H7 (cell line): ENCODE measurements around the gene HSD17B8. TPM values are rescaled to one million over a fixed set of nuclear protein-coding genes. Genes with fewer than 3 reads are reported as not detected.
"Not testable (repeated sequence)": the region's sequence is repeated elsewhere in the genome, so short reads cannot be mapped to it uniquely, and the experiment has no call there.

Source experiments
- DNase-seq: peaks from one replicate; pipeline ENCODE4 v3.0.0; 2012
- H3K27me3 ChIP-seq: 2 replicates; pipeline ENCODE4 v1.6.0; 2011; ENCODE audit warnings: mild to moderate bottlenecking, low read length; ENCODE audit not compliant: control insufficient read depth, insufficient read depth
- H3K36me3 ChIP-seq: replicated peaks from 2 replicates; pipeline ENCODE4 v1.5.1; 2011; ENCODE audit warnings: low read length; ENCODE audit not compliant: control insufficient read depth, insufficient read depth
- H3K4me3 ChIP-seq: 2 replicates; pipeline ENCODE4 v1.5.1; 2011; ENCODE audit warnings: low read depth, mild to moderate bottlenecking, control low read depth, low read length, moderate library complexity; ENCODE audit not compliant: insufficient read depth
- total RNA-seq: library from RNA; depleted of rRNA; stranded (reverse); fragments of >200 nt; shearing (Covaris generic); gene quantifications from 2 replicates; pipeline ENCODE4 v1.2.3, GENCODE V29; 2014

The HSD17B8 gene
- total RNA-seq, 1 experiment from 2014 or later: 14.7 TPM

DNA sequence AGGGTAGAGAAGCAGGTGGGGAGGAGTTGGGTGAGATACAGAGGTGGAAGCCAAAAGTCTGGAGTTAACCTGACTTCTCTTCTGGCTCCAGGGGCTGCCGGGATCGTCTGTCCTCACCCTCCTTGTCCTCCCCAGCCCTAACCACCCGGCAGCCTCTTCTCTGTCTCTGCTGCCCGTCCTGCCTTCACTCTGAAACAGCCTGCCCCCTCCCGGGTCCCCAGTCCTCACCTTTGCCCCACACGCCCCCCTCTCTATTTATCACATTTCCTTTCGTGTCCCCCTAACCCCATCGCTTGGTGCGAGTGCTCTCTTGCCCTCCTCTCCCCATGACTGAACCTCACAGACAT is 9.5 kb downstream of the HSD17B8 start:
- H3K36me3 ChIP-seq: peaks cover 5% of the 10 kb centered on the region
- H3K27me3 ChIP-seq: peaks cover 82% of the 10 kb centered on the region
- peak overlapping the region; percentile 74 for H3K4me3 ChIP-seq
- DNase-seq: peak; percentile 76

DNA sequence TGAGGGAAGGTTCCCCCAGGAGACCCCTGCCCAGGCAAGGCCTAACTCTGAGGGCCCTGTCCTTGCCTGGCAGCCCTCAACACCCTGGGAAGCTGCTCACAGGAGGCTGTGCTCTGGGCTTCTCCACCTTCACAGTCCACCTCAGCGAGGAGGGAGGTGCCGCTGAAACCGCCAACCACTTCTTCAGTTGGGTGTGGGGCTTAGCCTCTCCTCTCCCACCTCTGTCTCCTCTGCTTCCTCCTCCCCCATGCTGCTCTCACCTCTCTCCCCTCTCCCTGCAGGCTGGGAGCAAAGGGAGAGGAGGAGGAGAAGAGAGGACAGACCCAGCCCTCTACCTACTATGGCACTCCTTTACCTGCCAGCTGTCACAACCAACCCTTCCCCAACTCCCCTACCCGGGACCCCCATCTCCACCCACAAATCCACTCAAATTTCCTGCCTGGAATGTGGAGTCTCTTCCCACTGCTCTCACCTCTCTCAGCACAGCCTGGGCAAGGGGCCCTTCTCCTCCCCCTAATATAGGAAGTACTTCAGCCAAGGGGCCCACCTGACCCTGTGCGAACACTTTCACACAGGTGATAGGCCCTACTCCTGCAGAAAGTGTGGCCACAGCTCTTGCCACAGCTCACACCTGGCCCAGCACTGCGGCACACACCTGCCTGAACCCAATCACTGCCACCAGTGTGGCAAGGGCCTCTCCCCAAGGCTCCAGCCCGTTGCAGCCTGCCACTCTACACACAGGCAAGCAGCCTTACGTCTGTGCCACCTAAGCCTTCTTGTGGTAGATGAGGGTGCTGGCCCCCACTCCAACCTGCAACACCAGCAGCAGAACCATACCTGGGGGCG is 11.0 kb downstream of the HSD17B8 start:
- DNase-seq: peak; percentile 30
- Histone ChIP-seq H3K27me3 (peaks cover 85% of the 10 kb centered on the region), H3K4me3 (no peak overlapping the region), H3K36me3 (peaks cover 1% of the 10 kb centered on the region; the same call in 1 of the 2 replicates)

DNA sequence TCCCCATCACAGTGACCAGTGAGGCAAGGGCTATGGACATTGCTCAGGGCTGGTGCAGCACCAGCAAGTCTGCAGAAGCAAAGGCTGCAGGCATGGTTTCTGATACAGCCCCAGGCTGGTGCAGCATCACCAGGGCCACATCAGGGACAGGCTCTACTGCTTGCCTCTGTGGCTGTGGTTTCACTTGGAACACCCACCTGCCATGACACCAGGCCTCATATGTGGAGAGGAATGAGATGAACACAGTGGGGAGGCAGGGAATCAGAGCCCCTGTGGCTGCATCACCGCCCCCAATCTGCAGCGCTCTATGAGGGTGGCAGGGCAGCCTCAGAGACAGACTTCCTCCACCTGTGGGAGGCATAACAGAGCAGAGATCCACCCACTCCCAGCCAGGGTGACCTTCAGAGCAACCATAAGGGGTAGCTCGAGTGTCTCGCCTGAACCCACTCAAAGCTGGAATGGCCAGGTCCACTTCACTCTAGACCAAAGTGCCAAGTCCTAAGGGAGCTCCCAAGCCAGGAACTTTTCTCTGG is 11.7 kb downstream of the HSD17B8 start:
- peak; percentile 20 for DNase-seq
- H3K36me3 ChIP-seq: no peaks in the 10 kb centered on the region
- H3K27me3 ChIP-seq: peaks cover 83% of the 10 kb centered on the region
- no peak overlapping the region for H3K4me3 ChIP-seq

DNA sequence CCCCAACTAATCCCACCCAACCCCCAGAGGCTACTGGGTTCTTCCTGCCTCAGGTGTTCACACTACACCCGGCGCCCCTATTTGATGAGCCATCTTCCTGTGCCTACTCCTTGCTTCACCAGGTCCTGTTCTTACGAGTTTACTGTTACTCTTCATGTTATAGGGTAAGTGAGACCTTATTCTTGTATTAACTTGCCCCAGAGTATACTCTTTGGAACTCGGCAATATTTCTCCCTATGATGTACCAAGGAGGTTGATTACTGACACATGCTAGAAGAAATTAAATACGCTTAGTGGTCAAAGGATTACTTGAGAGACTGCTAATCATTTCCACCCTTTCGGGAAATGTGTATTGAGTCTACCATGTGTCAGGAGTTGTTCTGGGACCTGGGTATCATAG is 12.8 kb downstream of the HSD17B8 start:
- Histone ChIP-seq H3K36me3 (no peaks in the 10 kb centered on the region), H3K27me3 (peaks cover 77% of the 10 kb centered on the region), H3K4me3 (no peak overlapping the region)
- DNase-seq: no peak

DNA sequence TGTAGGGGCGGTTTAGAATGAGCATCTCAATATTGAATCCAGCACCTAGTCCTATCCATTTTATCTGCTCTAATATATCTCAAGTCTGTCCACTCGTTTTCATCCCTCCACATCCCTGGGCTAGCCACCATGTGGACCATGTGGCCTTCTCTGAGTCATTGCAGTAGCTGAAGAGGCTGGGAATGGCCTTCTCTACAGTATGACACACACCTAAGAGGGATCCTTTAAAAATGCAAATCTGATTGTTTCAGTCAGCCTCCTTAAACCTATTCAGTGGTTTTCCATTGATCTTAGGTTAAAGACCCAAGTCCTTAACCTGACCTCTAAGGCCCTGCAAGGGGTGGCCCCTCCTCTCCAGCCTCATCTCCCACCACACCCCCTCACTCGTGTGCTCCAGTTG is 13.2 kb downstream of the HSD17B8 start:
- peak; percentile 36 for DNase-seq
- Histone ChIP-seq H3K27me3 (peaks cover 73% of the 10 kb centered on the region), H3K4me3 (no peak overlapping the region), H3K36me3 (no peaks in the 10 kb centered on the region)

DNA sequence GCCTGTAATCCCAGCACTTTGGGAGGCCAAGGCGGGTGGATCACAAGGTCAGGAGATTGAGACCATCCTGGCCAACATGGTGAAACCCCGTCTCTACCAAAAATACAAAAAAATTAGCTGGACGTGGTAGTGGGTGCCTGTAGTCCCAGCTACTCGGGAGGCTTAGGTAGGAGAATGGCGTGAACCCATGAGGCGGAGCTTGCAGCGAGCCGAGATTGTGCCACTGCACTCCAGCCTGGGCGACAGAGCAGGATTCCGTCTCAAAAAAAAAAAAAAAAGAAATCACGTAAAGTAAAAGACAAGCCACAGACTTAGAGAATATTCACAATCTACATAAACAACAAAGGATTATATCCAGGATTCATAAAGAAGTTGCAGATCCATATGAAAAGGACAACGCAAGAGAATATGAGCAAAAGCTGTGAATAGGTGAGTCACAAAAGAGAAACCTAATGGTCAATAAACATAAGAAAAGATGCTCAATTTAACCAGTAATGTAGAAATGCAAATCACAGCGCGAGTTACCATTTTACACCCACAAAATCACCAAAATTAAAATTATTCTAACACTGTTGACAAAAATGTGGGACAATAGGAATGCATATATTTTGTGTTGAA is 22.2 kb downstream of the HSD17B8 start:
- not testable (repeated sequence) for H3K36me3 ChIP-seq, H3K27me3 ChIP-seq, H3K4me3 ChIP-seq, DNase-seq

DNA sequence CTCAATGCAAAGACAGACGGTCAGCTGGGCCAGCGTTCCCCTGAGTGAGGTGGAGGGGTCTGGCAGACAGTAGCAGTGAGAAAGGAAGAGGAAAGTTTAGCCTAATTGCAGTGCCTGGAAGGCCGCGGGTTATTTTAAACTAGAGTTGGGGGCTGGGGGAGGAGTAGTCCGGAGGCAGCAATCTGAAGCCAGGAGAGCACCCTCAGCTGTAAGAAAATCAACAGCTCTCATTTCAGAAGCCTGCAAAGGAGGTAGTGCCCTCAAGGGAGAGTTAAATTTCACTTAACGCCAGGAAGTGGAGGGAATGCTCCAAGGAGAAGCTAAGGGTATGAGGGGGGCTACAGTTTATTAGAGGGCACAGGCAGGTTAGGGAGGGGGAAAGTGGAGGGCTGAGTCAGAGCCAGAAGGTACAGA is 30.8 kb downstream of the HSD17B8 start:
- no peak for DNase-seq
- H3K36me3 ChIP-seq: no peaks in the 10 kb centered on the region

DNA sequence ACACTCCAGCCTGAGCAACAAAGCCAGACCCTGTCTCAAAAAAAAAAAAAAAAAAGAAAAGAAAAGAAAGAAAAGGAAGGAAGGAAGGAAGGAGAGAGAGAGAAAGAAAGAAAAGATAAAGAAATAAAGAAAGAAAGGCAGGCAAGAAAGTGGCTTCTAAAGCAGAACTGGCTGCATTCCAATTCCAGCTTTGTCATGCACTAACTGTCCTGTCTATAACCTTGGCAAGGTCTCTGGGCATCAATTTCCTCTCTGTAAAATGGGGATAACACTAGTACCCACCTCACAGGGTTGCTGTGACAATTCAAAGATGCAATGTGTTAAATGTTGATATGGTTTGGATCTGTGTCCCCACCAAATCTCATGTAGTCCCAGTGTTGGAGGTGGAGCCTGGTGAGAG is 31.9 kb downstream of the HSD17B8 start:
- no peak overlapping the region for H3K4me3 ChIP-seq
- peaks cover 3% of the 10 kb centered on the region for H3K27me3 ChIP-seq
- no peak for DNase-seq
- H3K36me3 ChIP-seq: no peaks in the 10 kb centered on the region

More for the DNA sequence above, 30.8 kb downstream of the HSD17B8 start:
- Histone ChIP-seq H3K27me3 (peaks cover under 1% of the 10 kb centered on the region), H3K4me3 (no peak overlapping the region)

DNA sequence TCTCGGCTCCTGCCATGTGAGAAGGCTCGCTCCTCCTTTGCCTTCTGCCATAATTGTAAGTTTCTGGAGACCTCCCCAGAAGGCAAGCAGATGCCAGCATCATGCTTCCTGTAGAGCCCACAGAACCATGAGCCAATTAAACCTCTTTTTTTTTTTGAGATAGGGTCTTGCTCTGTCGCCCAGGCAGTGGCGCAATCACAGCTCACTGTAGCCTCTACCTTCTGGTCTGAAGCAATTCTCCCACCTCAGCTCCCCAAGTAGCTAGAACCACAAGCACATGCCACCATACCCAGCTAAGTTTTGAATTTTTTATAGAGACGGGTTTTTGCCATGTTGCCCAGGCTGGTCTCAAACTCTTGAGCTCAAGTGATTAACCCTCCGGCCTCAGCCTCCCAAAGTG is 32.4 kb downstream of the HSD17B8 start:
- H3K27me3 ChIP-seq: peaks cover 3% of the 10 kb centered on the region
- H3K4me3 ChIP-seq: no peak overlapping the region
- no peaks in the 10 kb centered on the region for H3K36me3 ChIP-seq
- no peak for DNase-seq

DNA sequence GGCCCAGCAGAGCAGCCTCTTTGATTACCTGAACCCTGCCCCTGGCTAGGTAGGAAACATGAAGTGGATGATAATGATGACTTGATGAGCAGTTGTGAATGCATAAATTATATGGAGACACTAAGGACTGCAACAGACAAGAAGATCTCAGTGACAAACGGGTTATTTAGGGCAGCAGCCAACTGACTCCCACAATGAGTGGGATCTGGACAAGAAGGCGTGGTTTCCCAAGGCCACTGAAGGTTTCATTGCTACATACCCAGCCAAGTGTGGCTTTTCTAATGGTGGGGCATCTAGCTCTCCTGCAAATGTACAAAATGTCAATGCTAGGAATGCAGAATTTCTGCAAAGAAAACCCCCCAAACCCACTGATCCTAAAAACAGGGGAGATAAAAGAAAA is 33.3 kb downstream of the HSD17B8 start:
- DNase-seq: no peak
- H3K4me3 ChIP-seq: no peak overlapping the region

DNA sequence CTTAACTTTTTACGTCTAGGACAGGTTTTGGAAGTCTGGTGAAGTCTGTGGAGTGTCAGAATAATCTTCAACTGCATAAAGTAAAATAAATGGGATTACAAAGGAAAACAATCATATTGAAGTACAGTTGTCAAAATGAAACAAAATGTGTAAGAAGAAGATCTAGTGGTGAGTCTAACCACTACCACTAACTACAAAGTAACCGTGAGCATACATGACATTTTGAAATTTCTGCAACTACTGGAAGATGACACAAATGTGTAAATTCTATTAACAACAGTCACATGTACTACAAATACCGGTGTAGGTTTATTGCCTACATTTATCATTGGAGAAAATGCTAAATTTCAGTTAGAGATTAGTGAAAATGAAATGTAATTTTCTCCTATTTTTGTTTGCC is 37.5 kb downstream of the HSD17B8 start:
- Histone ChIP-seq H3K27me3 (peaks cover 12% of the 10 kb centered on the region), H3K4me3 (no peak overlapping the region), H3K36me3 (no peaks in the 10 kb centered on the region)
- DNase-seq: no peak

More for the DNA sequence above, 33.3 kb downstream of the HSD17B8 start:
- Histone ChIP-seq H3K27me3 (peaks cover 3% of the 10 kb centered on the region), H3K36me3 (no peaks in the 10 kb centered on the region)

DNA sequence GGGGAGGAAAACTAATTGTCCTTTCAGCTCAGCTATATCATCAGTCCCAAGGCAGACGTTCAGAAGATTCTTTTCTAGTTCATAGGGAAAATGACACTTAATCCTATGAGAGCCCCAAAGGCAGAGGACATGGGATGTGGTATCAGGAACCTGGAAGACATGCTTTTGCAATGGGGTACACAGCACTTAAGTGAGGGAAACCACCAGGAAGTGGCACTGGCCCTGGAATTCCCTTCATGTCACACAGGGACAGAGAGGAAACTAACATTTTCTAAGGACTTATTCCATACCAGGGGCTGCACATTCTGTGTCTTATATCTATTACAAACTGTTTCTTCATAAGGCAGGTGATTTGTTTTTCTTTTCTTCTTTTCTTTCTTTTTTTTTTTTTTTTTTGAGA is 39.0 kb downstream of the HSD17B8 start:
- DNase-seq: no peak
- H3K27me3 ChIP-seq: peaks cover 24% of the 10 kb centered on the region

DNA sequence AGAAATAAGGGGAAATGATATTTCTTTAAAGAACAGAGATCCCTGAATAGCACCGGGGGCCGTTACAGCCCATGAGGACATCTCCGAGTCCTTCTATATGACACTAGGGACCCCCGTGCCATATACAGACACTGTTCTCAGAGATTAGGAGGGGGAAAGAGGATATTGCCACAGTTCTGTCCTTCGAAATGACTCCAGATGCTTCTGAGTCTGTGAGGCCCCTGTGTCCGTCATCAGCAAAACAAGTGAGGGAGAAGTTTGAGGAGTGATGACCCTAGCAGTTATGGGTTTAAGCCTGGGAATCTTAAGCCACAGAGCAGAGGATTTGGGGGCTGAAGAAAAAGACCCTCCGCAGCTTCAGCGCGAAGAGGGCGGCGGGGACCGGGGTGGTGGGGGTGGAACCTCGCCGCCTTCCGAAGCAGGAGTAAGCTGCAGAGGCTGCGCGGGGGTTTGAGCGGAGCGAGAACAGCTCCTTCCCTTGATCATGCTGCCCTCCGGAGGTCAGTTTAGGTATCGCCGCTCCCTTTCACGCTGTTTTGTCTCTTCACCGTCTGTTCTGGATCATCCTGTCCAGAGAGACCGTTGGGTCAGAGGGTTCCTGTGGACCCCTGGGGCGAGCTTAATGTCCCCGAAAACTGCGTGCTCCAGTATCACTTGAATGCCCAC is 43.7 kb downstream of the HSD17B8 start:
- peak overlapping the region; percentile 72 for H3K4me3 ChIP-seq
- H3K27me3 ChIP-seq: peaks cover 25% of the 10 kb centered on the region
- no peaks in the 10 kb centered on the region; the same call in 1 of the 2 replicates for H3K36me3 ChIP-seq
- DNase-seq: peak; percentile 92

More for the DNA sequence above, 39.0 kb downstream of the HSD17B8 start:
- Histone ChIP-seq H3K36me3 (no peaks in the 10 kb centered on the region), H3K4me3 (no peak overlapping the region)

DNA sequence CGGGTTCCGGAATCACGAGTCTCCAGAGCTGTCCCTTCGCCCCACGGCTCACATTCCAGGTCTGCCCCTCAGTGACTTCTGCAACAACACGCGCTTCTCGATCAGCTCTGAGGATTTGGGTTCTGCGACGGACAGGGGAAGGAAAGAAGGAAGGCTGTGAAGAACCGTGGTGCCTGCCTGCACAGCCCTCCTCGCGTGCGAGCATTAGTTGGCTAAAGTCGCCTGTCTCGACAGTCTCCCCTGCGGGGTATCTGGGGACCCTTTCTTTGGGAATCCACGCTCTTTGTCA is 44.1 kb downstream of the HSD17B8 start:
- peak overlapping the region; percentile 72 for H3K4me3 ChIP-seq
- DNase-seq: peak; percentile 31
- H3K27me3 ChIP-seq: peaks cover 25% of the 10 kb centered on the region
- H3K36me3 ChIP-seq: no peaks in the 10 kb centered on the region; the same call in 1 of the 2 replicates
